Glutamatergic neuron (in vitro differentiated cells): Measurements from ENCODE around the gene FAM24B. TPM values are rescaled to one million over a fixed set of nuclear protein-coding genes. Genes with fewer than 3 reads are reported as not detected.

Experiments
- DNase-seq: peaks from one replicate; pipeline ENCODE4 v3.0.0; 2022
- H3K27ac Mint-ChIP-seq: one replicate; pipeline ENCODE4 v1.8.0; 2020; ENCODE audit warnings: mild to moderate bottlenecking, mixed read lengths, inconsistent platforms; ENCODE audit not compliant: unreplicated experiment
- H3K27me3 Mint-ChIP-seq: one replicate; pipeline ENCODE4 v1.8.0; 2020; ENCODE audit warnings: mild to moderate bottlenecking, moderate library complexity, mixed read lengths, inconsistent platforms; ENCODE audit not compliant: unreplicated experiment
- H3K36me3 Mint-ChIP-seq: one replicate; pipeline ENCODE4 v1.8.0; 2020; ENCODE audit warnings: mild to moderate bottlenecking, mixed read lengths, inconsistent platforms; ENCODE audit not compliant: unreplicated experiment
- H3K4me1 Mint-ChIP-seq: one replicate; pipeline ENCODE4 v1.8.0; 2020; ENCODE audit warnings: mild to moderate bottlenecking, low read depth, mixed read lengths, inconsistent platforms; ENCODE audit not compliant: unreplicated experiment
- H3K4me3 Mint-ChIP-seq: one replicate; pipeline ENCODE4 v1.8.0; 2020; ENCODE audit warnings: mild to moderate bottlenecking, mixed read lengths, inconsistent platforms; ENCODE audit not compliant: unreplicated experiment
- H3K9me3 Mint-ChIP-seq: one replicate; pipeline ENCODE4 v1.8.0; 2020; ENCODE audit warnings: mild to moderate bottlenecking, moderate library complexity, mixed read lengths, inconsistent platforms; ENCODE audit not compliant: unreplicated experiment
- CTCF ChIP-seq: fragments of 200-600 bp; sonication (generic); IDR thresholded peaks from one replicate; pipeline ENCODE4 v1.5.0; 2021; ENCODE audit not compliant: partially characterized antibody, unreplicated experiment
- total RNA-seq: library from RNA; stranded (reverse); fragmentation: NEBNext Ultra II Directional; extraction: Animal tissue kit (Norgen Biotek cat#: 25700); gene quantifications from one replicate; pipeline ENCODE4 v1.2.1, GENCODE V29; 2021; ENCODE audit not compliant: unreplicated experiment

Gene FAM24B
- total RNA-seq, 1 donor from 2014 or later, result 15.9 TPM

- no peak overlapping the region for H3K27ac Mint-ChIP-seq
- no peak for DNase-seq
- peaks cover 5% of the 10 kb centered on the region for H3K27me3 Mint-ChIP-seq
- no peak for TF ChIP-seq CTCF
- H3K4me1 Mint-ChIP-seq, result no peaks in the 10 kb centered on the region
- H3K36me3 Mint-ChIP-seq, result no peaks in the 10 kb centered on the region
- no peaks in the 10 kb centered on the region for H3K9me3 Mint-ChIP-seq
- no peak overlapping the region for H3K4me3 Mint-ChIP-seq
These were observed 52.1 kb downstream of the FAM24B start for GRCh38 chr10:122827302-122827701.

- Mint-ChIP-seq H3K36me3 (no peaks in the 10 kb centered on the region), H3K27me3 (peaks cover 6% of the 10 kb centered on the region), H3K4me1 (no peaks in the 10 kb centered on the region), H3K27ac (no peak overlapping the region), H3K9me3 (no peaks in the 10 kb centered on the region), H3K4me3 (no peak overlapping the region)
- DNase-seq, result no peak
- TF ChIP-seq CTCF, result no peak
These were observed 56.2 kb downstream of the FAM24B start for GRCh38 chr10:122822973-122823690.

GRCh38 chr10:122821808-122822207 is 57.6 kb downstream of the FAM24B start:
- DNase-seq, result no peak
- H3K9me3 Mint-ChIP-seq, result no peaks in the 10 kb centered on the region
- H3K27me3 Mint-ChIP-seq, result peaks cover 4% of the 10 kb centered on the region
- no peak overlapping the region for H3K27ac Mint-ChIP-seq
- H3K4me3 Mint-ChIP-seq, result no peak overlapping the region
- TF ChIP-seq CTCF, result no peak
- no peaks in the 10 kb centered on the region for H3K36me3 Mint-ChIP-seq
- no peaks in the 10 kb centered on the region for H3K4me1 Mint-ChIP-seq

GRCh38 chr10:122815458-122815857 is 63.9 kb downstream of the FAM24B start:
- Mint-ChIP-seq H3K27me3 (peaks cover 1% of the 10 kb centered on the region), H3K9me3 (peaks cover 3% of the 10 kb centered on the region), H3K36me3 (no peaks in the 10 kb centered on the region), H3K4me3 (no peak overlapping the region), H3K27ac (no peak overlapping the region), H3K4me1 (no peaks in the 10 kb centered on the region)
- DNase-seq, result no peak
- no peak for TF ChIP-seq CTCF

- Mint-ChIP-seq H3K27me3 (no peaks in the 10 kb centered on the region), H3K4me3 (no peak overlapping the region), H3K27ac (no peak overlapping the region), H3K4me1 (no peaks in the 10 kb centered on the region), H3K36me3 (no peaks in the 10 kb centered on the region), H3K9me3 (peaks cover 3% of the 10 kb centered on the region)
- DNase-seq, result no peak
- TF ChIP-seq CTCF, result no peak
These were observed 64.9 kb downstream of the FAM24B start for GRCh38 chr10:122814493-122814892.
